Epidermal melanocyte (primary cell): Measurements from ENCODE around the gene LCNL1.

Experiments
- DNase-seq: peaks from one replicate; pipeline ENCODE4 v3.0.0; 2011; ENCODE audit warnings: low spot score; ENCODE audit not compliant: insufficient read length

LCNL1 gene

DNA sequence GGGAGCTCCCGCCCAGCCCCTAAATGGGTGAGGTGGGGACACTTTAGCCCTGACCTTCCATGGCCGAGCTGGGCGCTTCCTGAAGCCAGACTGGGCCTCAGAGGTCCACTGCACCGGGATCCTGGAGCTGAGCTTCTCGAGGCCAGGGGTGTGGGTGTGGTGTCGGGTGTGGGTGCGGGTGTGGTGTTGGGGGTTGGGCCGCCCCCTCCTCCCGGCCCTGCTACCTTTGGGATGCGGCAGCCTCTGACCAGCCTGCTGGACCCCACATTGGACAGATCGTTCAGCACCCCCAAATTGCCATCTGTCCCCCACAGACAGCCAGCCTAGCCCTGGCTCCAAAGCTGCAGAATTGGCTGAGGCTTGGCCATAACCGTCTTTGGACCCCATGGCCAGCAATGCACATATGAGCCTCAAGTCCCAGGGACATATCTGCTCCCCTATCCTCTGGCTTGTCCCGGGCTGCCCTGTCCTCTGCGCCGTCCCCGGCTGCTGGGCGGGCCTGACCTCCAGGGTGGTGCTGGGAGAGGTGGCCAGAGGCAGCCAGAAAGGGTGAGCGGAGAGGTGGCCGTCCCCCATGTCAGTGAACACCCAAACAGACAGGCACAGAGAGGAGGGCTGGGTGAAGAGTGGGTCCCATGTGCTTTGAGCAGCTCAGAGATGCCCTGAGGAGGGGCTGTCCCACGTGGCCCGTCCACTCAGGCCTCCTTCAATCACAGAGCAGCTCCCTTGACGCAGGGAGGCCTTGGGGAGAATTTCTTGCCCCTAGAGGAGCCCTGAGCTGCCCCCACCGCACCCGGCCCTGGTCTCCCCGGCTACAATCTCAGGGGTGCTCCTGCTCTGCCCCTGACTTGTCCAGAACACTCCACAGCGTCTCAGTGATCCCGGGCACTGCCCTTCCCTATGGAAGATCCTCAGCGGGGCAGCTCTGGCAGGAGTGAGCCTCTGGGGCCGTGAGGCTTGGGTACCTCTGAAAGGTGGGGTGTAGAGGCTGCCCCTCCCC lies 8.9 kb upstream of the LCNL1 start:
- no peak for DNase-seq

DNA sequence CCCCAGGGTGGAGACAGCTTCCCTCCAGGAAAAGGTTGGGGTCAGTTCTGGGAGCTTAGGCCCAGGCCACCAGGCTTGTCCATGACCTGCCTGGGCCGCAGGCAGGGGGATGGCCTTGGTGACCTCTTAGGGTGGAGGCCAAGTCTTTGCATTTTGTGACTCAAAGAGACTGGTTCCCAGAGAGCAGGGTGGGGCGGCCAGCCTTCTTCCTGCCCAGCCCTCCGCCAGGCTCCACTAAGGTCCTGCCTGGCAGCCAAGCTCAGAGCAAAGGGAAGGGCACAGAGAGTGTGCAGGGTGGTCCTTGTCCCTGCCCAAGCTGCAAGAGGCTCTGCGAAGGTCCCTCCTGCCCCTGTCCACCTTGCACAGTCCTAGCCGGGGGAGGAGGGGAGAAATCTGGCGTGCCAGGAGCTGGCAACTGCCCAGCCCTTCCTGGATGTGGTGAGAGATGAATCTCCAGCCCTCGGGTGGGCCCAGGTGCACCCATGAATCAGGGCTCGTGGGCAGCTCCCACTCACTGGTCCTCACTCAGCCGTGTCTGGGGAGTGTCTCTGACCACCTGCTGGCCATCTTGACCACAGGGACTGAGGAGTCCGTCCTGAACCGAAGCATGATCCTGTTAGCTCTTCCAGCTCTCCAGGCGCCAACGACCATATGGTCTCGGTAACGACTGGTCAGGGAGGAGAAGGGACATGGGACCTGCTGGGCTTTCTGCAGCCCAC lies 7.8 kb upstream of the LCNL1 start:
- DNase-seq = no peak

DNA sequence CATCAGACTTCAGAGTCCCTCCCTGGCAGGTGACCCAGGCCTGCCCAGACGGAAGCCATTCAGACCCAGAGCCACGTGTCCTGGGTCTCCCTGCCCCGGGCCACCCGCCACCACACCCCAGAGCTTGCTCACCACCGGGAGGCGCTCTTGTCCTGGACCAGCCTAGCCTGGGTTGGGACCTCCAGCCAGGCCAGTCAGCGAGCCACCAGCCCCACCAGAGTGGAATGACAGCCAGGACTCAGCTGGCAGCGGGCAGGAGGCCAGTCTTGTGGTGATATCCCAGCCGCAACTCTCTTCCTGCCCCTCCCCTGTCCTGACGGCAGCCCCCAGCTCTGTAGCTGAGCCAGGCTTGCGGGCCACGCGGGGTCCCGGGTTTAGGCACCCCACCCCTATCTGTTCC lies 7.1 kb upstream of the LCNL1 start:
- DNase-seq = no peak

DNA sequence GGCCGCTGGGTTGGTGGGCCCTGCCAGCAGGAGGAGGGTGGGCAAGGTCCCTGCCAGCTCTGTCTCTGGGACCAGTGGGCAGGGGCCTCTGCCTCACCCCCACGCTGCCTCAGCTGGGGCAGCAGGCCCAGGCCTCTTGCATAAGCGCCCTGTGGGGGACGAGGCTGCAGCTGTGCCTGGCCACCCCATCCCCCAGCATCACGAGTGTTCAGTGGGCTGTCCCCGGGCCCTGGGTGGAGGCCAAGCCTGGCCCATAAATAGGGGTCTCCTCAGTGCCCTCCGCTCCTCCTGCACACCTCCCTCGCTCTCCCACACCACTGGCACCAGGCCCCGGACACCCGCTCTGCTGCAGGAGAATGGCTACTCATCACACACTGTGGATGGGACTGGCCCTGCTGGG lies 5.6 kb upstream of the LCNL1 start, which contains the start of gene PTGDS:
TSS of gene PTGDS (plus strand) at position 282 of the 400 bp plus-strand sequence. CDS start at position 357, 75 bp downstream.
- DNase-seq = no peak

DNA sequence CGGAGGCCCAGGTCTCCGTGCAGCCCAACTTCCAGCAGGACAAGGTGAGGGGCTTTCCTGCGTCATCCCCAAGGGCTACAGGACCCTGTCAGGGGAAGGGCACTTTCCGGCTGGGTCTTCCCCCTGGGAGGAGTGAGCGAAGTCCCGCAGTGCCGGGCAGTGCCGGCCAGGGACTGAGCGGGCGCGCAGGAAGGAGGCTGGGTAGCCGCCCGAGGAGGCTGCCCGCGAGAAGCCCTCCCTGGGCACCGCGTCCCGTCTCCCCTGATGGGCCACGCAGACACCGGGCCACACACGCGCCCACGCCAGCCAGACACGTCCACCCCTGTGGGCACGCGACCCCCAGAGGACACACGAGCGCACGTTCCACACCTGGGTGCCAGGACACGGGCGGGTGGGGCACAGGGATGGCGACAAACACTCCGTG lies 5.1 kb upstream of the LCNL1 start:
- DNase-seq = no peak

DNA sequence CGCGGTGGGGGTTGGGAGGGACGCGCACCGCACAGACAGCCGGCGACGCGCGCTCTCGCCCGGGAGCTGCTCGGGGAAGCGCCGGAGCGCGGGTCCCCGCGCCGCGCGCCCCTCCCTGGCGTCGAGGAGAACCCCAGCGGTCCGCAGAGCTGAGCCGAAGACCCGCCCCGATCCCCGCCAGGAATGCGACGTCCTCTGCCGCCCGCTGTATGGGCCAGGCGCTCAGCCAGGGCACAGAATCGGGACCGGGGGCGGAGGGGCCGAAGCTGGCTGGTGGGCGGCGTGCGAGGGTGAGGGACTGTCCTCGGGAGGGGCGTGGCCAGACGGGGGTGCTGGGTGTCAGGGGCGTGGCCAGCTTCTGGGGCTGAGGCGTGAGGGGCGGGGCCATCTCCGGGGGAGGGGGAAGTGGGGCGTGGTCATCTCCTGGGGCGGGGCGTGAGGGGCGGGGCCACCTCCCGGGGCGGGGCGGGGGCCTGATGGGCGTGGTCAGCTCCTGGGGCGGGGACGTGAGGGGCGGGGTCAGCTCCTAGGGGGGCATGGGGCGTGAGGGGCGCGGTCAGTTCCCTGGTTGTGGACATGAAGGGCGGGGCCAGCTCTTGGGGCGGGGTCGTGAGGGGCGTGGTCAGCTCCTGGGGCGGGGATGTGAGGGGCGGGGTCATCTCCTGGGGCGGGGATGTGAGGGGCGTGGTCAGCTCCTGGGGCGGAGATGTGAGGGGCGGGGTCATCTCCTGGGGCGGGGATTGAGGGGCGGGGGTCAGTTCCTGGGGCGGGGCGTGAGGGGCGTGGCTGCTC lies 4.5 kb upstream of the LCNL1 start:
- peak; percentile 94 for DNase-seq

DNA sequence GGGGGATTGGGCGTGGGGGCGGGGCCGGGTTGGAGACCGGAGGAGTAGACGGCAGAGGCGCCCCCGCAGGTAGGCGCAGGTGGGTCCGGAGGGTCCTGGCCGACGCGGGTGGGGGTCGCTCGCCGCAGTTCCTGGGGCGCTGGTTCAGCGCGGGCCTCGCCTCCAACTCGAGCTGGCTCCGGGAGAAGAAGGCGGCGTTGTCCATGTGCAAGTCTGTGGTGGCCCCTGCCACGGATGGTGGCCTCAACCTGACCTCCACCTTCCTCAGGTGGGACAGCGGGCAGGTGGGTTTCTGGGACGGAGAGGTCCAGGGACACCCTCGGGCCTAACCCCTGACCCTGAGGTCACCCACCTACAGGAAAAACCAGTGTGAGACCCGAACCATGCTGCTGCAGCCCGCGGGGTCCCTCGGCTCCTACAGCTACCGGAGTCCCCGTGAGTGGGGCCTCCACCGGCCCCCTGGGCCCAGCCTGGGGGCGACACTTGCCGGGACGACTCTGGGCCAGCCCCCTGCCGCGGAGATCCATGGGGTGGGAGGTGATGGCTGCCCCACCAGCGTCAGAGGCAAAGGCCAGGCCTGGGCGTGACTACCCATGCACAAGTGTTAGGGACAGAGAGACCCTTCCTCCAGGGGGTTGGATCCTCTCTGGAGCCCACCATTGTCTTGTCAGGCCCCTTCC lies 3.8 kb upstream of the LCNL1 start:
- no peak for DNase-seq

DNA sequence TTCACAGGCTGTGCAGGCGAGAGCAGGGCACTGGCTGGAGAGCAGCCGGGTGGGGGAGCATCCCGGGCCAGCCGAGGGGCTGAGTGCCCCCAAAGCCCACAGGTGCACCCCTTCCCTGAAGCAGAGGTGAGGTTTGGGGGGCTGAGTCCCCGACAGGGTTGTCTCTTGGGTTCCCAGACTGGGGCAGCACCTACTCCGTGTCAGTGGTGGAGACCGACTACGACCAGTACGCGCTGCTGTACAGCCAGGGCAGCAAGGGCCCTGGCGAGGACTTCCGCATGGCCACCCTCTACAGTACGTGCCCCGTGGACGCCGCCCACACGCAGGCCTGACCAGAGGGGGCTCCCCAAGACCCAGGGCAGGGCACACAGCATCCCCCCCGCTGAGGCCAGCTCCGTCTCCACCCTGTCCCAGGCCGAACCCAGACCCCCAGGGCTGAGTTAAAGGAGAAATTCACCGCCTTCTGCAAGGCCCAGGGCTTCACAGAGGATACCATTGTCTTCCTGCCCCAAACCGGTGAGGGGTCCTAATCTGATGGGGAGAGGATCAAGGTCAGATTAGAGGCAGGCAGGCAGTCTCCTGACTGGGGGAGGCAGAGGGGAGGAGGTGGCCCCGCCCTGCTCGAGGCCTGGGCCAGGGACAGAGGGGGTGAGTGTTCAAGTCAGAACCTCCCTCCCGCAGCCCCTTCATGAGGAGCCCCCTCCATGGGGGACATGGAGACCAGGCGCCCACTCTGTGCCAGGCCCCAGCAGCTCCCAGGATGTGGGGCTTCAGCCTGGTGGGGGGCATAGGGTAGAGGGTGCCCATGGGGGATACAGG lies 2.8 kb upstream of the LCNL1 start:
- DNase-seq = no peak

DNA sequence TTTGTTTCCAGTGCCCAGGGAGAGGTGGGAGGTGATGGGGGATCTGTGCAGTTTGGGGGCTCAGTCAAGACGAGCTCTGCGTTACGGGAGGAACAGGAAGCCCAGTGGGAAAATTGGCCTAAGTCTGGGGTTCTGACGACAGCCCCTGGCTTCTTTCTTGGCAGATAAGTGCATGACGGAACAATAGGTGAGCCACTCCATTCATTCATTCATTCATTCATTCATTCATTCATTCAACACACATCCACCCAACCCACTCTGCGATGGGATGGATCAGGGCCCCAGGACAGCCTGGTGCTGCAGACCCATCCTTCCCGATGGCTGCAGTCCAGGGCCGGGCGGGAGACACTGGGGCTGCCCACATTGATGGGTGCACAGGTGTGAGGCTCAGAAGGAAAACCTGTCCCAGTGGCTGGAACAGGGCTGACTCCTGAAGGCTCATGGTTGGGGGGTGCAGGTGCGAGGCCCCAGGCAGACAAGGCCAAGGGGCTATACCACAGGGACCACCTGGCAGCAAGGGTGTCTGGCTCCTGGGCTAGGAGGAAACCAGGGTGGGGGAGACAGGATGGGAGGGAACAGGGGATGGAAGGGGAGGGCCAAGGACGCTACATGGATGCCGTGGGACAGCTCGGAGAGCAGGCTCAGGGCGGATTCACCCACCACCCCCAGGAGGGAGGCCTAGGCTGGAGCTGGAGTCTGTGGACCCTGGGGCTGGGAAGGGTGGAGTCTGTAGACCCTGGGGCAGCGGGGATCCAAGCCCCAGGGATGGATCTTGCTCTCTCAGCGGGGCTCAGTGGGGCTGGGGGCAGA lies 1.9 kb upstream of the LCNL1 start:
- no peak for DNase-seq

DNA sequence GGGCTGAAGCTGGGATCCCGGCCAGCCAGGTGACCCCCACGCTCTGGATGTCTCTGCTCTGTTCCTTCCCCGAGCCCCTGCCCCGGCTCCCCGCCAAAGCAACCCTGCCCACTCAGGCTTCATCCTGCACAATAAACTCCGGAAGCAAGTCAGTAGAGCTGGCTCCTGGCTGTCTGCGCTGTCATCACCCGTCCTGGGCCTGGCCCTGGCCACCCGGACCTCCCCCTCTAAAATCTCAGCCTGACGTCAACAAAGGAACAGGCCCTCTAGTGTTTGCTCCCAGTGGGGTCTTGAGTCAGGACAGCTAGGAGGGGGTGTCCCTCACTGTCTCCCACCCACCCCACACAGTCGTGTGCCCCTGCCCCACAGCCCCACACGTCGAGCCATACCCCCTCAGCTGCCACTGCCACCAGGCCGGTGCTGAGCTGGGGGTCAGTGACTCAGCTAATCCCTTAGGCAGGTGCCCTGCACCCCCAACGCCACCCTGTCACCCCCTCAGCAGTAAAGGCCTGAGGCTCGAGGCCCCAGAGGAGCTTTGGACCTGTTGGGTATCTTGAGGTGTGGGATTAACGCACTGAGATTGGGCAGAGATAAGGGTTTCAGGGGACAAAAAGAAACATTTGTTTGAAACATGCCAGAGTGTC lies 1.1 kb upstream of the LCNL1 start:
- DNase-seq = no peak

DNA sequence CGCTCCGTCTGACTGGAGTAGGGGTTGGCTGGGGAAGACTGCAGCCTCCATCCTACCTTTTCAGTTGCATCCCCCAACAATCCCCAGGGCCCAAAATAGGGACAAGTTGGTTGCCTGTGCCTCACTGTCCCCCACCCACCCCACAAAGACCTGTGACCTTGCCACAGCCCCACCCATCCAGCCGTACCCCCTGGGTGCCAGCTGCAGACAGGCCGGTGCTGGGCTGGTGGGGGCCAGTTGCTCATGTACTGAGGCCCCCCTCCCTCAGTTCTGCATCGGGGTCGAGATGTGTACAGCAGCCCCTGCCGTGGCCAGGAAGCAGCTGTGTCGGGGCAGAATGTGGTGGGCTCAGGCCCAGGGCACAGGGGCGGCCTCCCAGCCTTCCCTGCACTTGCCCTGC lies 374 bp downstream of the LCNL1 start:
- no peak for DNase-seq

DNA sequence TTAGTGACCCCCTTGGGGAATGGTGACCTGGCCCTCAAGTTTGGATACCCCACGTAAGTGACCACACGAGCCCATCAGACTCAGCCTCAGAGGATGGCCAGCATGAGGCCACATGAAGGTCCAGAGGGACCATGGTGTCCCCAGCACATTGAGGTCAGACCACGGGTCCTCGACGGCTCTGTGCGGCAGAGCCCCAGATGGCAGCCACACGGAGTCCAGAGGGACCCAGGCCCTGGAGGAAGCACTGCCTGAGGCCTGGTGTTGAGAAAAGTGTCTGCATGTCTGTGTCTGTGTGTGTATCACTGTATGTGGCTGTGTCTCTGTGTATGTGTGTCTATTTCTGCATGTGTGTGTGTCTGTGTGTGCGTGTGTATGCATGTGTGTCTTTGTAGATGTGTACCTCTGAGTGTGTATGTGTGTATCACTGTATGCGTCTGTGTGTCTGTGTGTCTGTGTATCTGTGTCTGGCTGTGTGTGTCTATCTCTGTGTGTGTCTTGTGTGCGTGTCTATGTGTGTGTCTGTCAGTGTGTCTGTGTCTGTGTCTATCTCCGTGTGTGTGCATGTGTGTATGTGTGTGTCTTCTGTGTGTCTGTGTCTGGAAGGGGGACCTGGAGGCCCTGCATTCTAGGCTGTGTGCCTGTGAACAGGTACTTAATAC lies 992 bp downstream of the LCNL1 start:
- no peak for DNase-seq

DNA sequence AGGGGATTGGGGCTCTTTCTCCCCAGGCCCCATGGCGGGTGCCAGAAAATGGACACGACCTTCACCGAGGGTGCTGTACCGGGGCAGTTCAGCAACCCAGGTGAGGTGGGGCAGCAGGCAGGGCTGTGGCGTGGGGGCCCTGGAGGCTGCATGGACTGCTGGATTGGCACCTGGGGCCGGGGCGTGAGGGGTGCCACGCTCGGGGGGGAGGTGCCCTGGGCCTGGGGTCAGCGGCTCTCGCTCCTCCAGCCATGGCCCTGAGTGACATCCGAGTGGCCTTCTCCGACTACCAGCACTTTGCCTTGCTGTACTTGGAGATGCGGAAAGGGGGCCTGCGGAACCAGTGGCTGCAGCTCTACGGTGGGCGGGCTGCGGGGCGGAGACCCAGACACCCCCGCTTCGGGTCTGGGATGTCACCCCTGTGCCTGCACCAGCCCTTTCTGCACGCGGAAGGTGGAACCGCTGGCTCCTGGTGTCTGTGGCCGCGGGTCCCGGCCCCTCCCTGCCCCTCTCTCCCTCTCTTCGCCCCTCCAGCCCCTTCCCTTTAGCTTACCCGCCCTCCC lies 1.8 kb downstream of the LCNL1 start:
- no peak for DNase-seq

DNA sequence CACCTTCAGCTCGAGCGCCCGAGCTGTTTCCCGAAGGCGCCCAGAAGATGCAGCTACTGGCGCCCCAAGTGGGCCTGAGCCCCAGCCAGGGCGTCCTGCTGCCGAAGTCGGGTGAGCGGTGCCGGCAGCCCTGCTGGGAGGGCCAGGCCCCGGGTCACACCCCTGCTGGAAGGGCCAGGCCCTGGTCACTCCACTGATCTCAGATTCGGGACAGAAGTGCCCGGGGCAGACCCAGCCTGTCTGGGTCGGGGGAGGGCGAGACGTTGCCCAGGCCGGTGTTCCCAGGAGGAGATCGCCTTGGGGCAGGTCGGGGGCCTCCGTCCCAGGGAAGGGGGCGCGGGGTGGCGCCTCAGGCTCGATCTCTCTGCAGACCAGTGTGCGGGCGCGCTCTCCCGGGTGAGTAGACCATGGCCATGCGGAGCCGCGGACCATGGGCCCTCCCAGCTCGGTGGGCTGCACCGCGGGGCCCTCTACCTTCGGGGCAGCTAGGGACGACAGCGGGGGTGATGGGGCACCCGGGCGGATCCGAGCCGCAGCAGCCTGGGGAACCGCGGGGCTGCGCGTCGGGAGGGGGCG lies 2.3 kb downstream of the LCNL1 start:
- no peak for DNase-seq

DNA sequence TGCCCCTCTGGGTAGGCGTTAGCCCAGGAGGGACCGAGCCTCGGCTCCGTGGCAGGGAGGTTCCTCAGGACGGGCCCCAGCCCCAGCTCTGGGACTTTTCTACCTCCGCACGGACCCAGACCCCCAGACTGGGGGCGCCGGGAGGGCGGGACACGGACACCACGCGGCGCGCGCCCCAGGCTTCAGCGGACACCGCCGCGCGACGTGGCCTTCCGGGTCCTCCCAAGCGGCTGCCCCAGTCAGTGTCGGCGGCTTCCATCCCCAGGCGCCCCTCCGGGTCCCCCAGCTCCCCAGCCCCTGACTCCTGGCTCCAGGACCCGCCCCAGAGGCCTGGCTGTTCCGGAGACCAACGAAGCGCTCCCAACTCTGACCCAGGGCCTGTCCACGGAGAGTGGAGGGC lies 3.1 kb downstream of the LCNL1 start:
- no peak for DNase-seq

DNA sequence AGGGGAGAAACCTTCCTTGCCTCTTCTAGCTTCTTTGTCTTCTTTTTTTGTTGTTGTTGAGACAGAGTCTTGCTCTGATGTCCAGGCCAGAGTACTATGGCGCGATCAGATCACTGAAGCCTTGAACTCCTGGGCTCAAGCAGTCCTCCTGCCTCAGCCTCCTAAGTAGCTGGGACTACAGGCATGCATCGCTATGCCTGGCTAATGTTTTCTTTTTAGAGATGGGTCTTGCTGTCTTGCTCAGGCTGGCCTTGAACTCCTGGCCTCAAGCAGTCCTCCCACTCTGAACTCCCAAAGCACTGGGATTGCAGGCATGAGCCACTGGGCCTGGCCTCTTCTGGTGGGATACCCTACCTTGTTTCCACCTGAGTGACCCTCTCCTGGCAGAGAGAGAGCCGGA lies 6.1 kb downstream of the LCNL1 start:
- no peak for DNase-seq

DNA sequence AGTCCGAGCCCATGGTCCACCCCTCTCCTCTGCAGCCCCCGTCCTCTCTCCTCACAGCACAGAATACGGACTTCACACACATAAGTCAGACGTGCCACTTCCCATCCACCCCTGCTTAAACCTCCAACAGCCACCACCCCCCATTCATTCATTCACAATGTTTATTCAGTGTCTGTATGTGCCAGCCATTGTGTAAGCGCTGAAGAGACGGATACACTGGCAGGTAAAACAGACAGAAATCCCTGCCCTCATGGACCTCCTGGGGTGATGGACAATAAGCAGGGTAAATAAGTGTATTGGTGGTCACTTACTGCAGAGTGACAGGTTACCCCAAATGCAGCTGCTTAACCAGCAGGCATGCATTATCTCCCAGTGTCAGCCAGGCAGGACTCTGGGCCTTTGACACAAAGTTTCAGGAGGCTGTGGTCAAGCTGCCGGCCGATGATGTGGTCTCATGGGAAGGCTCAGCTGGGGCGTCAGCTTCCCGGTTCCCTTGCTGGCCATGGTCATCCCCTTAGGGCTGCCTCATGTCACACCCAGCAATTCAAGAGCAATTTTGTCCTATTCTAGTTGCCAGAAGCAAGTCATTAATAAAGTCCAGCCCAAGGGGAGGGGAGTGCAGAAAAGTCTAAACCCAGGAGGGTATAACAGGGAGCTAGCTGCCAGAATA lies 7.6 kb downstream of the LCNL1 start:
- no peak for DNase-seq
